Right lobe of liver (tissue), 6 donors: ENCODE measurements around the gene MAP3K13. TPM values are rescaled to one million over a fixed set of nuclear protein-coding genes. Genes with fewer than 3 reads are reported as not detected.
A peak's percentile ranks its signal among the peaks of the same experiment; 100 is the strongest.
"Not testable (repeated sequence)": the region's sequence is repeated elsewhere in the genome, so short reads cannot be mapped to it uniquely, and the experiment has no call there.

Source experiments
- ATAC-seq, 4 donors: fragments of 200-7000 bp; cut with Tn5 transposase; one replicate each; pipeline ENCODE4 v1.9.1; 2020; ENCODE audit warnings: mild to moderate bottlenecking in 4 of 4, moderate library complexity in 4 of 4
- DNase-seq, 3 donors: peaks; one replicate each; pipeline ENCODE4 v3.0.0-alpha.2; 2020
- H3K27ac ChIP-seq, 3 donors: fragments of 200-600 bp; one replicate each; pipeline ENCODE4 v1.8.0; 2022
- H3K27me3 ChIP-seq, 2 donors: fragments of 200-600 bp; one replicate each; pipeline ENCODE4 v1.8.0; 2022
- H3K36me3 ChIP-seq, 4 donors: fragments of 200-600 bp; sonication (generic) in 1 of 4; one replicate each; pipeline versions ENCODE4 v1.5.1 to v1.8.0; 2017 to 2022; ENCODE audit warnings: control low read depth in 1 of 4
- H3K4me1 ChIP-seq, 4 donors: fragments of 200-600 bp; sonication (generic) in 1 of 4; one replicate each; pipeline versions ENCODE4 v1.5.1 to v1.8.0; 2017 to 2022; ENCODE audit warnings: control low read depth in 1 of 4
- H3K4me3 ChIP-seq, 3 donors: fragments of 200-600 bp; one replicate each; pipeline ENCODE4 v1.8.0; 2022
- H3K9me3 ChIP-seq, 4 donors: fragments of 200-600 bp; sonication (generic) in 1 of 4; one replicate each; pipeline versions ENCODE4 v1.5.1 to v1.8.0; 2017 to 2022; ENCODE audit warnings: control low read depth in 1 of 4
- CTCF ChIP-seq, 4 donors: fragments of 200-600 bp in 3 of 4; fragments of 450-650 bp in 1 of 4; IDR thresholded peaks; one replicate each; pipeline versions ENCODE4 v1.5.1 to v1.8.0; 2016 to 2022; ENCODE audit warnings: antibody characterized with exemption in 4 of 4, mild to moderate bottlenecking in 2 of 4
- POLR2A ChIP-seq: fragments of 450-650 bp; IDR thresholded peaks from one replicate; pipeline ENCODE4 v1.6.1; 2017; ENCODE audit warnings: antibody characterized with exemption, mild to moderate bottlenecking
- WGBS: methylation state at CpG from one replicate; pipeline ENCODE4 v1.1.6; 2018; ENCODE audit warnings: low coverage, low lambda C conversion rate; ENCODE audit not compliant: insufficient coverage; ENCODE audit errors: missing lambda C conversion rate; 5-methylcytosine and 5-hydroxymethylcytosine counted together
- intact Hi-C, 2 donors: fragments of 100-400 bp; cut with DNase I; formaldehyde crosslinking; loops; one replicate each; pipeline versions ENCODE4 v1.11.2 to v1.14.1; 2022
- total RNA-seq, 6 experiments: library from RNA; depleted of rRNA in 2 of 6; stranded (reverse); fragments of >200 nt in 2 of 6; fragmentation: NEBNext Ultra II Directional in 3 of 6; extraction: Animal tissue kit (Norgen Biotek cat#: 25700) in 3 of 6; gene quantifications; one replicate each; pipeline versions ENCODE4 v1.1.0 to v1.2.4, GENCODE V29; 2016 to 2023
- donor health status: DM: no; HTN: yes; CAD: no.
- donor health status: DM: no; HTN: no; CAD: no.
- donor health status: DM: no; HTN: no; CAD: no.
- donor health status: DM: no; HTN: yes; CAD: no.
- donor health status: DM: no; HTN: yes; CAD: no.

The MAP3K13 gene
- total RNA-seq, 6 experiments from 2014 or later = 14.1 to 30.9 (median 24.1) TPM

DNA sequence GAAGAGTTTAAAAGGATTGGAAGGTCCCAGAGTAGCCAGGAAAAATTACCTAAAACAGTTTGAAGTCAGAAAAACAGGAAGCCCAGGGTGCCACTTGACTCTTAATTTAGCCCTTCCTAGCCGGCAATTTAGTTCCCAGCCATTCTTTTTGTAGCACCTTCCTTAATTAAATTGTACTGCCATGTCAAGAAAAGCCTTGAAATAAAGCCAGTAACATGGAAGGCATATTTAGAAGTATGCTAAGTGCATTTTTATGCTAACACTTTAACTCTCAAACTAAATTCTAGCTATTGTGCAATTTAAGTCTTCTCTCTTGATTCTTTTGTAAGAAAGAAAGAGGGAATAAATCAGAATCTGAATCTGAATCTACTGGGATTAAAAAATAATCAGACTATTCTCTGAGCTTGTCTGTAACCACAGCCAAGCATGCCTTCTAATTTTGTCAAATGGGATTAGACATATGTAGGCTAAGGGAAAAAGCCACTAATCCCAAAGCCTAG lies 43.2 kb downstream of the MAP3K13 start:
- intact Hi-C loops = no loop called here
- DNase-seq = no peak
- Histone ChIP-seq H3K4me3 (no peak overlapping the region), H3K9me3 (no peaks in the 10 kb centered on the region), H3K4me1 (no peaks in the 10 kb centered on the region), H3K36me3 (no peaks in the 10 kb centered on the region), H3K27me3 (no peaks in the 10 kb centered on the region), H3K27ac (no peak overlapping the region)
- 59% methylated on average over 1 of the region's 1 CpG for WGBS
- TF ChIP-seq CTCF (IDR thresholded peaks at IDR 0.05) (no peak), POLR2A (no peak)
- ATAC-seq = no peak

DNA sequence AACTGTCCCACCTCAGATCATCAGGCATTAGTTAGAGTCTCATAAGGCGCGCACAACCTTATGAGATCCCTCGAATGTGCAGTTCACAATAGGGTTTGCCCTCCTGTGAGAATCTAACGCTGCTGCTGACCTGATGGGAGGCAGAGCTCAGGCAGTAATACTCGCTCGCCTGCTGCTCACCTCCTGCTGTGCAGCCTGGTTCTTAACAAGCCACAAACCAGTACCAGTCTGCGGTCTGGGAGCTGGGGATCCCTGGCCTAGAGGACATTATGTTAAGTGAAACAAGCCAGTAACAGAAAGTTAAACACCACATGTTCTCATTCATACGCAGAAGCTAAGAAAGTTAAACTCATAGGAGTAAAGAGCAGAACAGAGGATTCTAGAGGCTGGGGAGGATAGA lies 47.0 kb downstream of the MAP3K13 start:
- TF ChIP-seq CTCF (IDR thresholded peaks at IDR 0.05) = no peak
- H3K4me1 ChIP-seq = no peaks in the 10 kb centered on the region
- DNase-seq (no peak), ATAC-seq (no peak)
- no peaks in the 10 kb centered on the region for H3K9me3 ChIP-seq
- H3K27me3 ChIP-seq = no peaks in the 10 kb centered on the region
- no peak overlapping the region for H3K27ac ChIP-seq
- H3K36me3 ChIP-seq = no peaks in the 10 kb centered on the region
- intact Hi-C loops = no loop called here
- 98% methylated on average over 7 of the region's 8 CpGs for WGBS
- H3K4me3 ChIP-seq = no peak overlapping the region

DNA sequence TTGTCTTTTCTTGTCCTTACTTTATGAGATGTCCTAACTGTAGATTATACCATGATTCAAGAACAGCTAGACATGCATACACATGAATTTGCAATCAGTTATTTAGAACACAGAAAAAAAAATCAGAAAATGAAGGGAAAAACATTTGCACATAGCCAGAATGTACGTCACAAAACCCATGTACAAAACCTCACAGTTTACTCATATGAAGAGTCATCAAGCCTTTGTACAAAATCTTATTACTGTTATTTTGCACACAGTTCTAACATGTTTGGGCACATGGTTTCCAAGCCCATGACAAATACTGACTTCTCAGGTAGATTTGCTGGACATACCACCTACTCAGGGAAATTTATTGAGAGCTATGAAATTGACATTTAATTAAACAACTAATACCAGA lies 48.2 kb downstream of the MAP3K13 start:
- Histone ChIP-seq H3K27me3 (no peaks in the 10 kb centered on the region), H3K9me3 (no peaks in the 10 kb centered on the region), H3K4me3 (no peak overlapping the region), H3K27ac (no peak overlapping the region), H3K36me3 (no peaks in the 10 kb centered on the region), H3K4me1 (peaks cover 0 to 5% (median 0%) of the 10 kb centered on the region in 4 donors)
- DNase-seq (no peak), ATAC-seq (no peak)
- intact Hi-C loops = no loop called here
- TF ChIP-seq CTCF (IDR thresholded peaks at IDR 0.05) (no peak), POLR2A (no peak)
- WGBS = 91% methylated on average over 1 of the region's 1 CpG

DNA sequence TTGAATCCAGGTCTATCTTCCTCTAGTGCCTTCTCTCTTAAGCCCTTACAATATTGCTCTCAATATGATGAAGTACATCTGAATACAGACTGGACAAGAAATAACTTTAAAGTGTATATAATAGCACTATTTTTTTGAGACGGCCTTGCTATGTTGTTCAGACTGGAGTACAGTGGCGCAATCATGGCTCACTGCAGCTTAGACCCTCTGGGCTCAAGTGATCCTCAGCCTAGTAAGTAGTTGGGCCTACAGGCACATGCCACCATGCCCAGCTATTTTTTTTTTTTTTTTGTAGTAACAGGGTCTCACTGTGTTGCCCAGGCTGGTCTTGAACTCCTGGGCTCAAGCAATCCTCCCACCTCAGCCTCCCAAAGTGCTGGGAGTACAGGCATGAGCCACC lies 53.6 kb downstream of the MAP3K13 start:
- WGBS = 87% methylated on average over 2 of the region's 2 CpGs
- intact Hi-C loops = no loop called here
- TF ChIP-seq CTCF (IDR thresholded peaks at IDR 0.05) (no peak), POLR2A (no peak)
- Histone ChIP-seq H3K9me3 (no peaks in the 10 kb centered on the region), H3K4me3 (no peak overlapping the region), H3K36me3 (no peaks in the 10 kb centered on the region), H3K4me1 (peaks cover 0 to 13% (median 4%) of the 10 kb centered on the region in 4 donors), H3K27me3 (no peaks in the 10 kb centered on the region), H3K27ac (no peak overlapping the region)
- ATAC-seq (no peak), DNase-seq (no peak)

GRCh38 chr3:185418561-185418977 lies 55.6 kb downstream of the MAP3K13 start:
- Histone ChIP-seq H3K27ac (peak overlapping the region; percentile 49 to 74 (median 53)), H3K4me1 (peaks cover 0 to 23% (median 4%) of the 10 kb centered on the region in 4 donors), H3K4me3 (peak overlapping the region in 2 of 3 donors; percentile 29 to 33)
- H3K27me3 ChIP-seq, H3K36me3 ChIP-seq, H3K9me3 ChIP-seq, intact Hi-C loops: not testable (repeated sequence)
- DNase-seq = peak; percentile 41 to 70 (median 65)
- TF ChIP-seq POLR2A = peak; percentile 68
- ATAC-seq = peak; percentile 61 to 89 (median 85)
- WGBS = 24% methylated on average over 6 of the region's 11 CpGs
